OCI-LY1 (cell line): ENCODE data around the gene PDXDC1.
"Not testable (repeated sequence)": the region's sequence is repeated elsewhere in the genome, so short reads cannot be mapped to it uniquely, and the experiment has no call there.

Source experiments
- H2AFZ ChIP-seq: fragments of 200-600 bp; sonication (generic), shearing (Covaris generic); 2 replicates; pipeline ENCODE4 v1.6.0; 2014; ENCODE audit warnings: antibody characterized with exemption, mild to moderate bottlenecking, low read length
- H3F3A ChIP-seq: fragments of 200-600 bp; sonication (generic), shearing (Covaris generic); 2 replicates; pipeline ENCODE4 v1.6.0; 2014; ENCODE audit warnings: mild to moderate bottlenecking, antibody characterized with exemption, low read length, moderate library complexity; ENCODE audit not compliant: insufficient read depth
- H3K27ac ChIP-seq: fragments of 200-600 bp; sonication (generic); 2 replicates; pipeline ENCODE4 v1.5.1; 2014; ENCODE audit warnings: low read length, mixed run types, mild to moderate bottlenecking, low read depth; ENCODE audit not compliant: poor library complexity, severe bottlenecking
- H3K27me3 ChIP-seq: fragments of 200-600 bp; sonication (generic); 2 replicates; pipeline ENCODE4 v1.6.0; 2014; ENCODE audit warnings: antibody characterized with exemption, mild to moderate bottlenecking, low read length, moderate library complexity; ENCODE audit not compliant: insufficient read depth
- H3K36me3 ChIP-seq: fragments of 200-600 bp; sonication (generic); 2 replicates; pipeline ENCODE4 v1.6.1; 2014; ENCODE audit warnings: mild to moderate bottlenecking, antibody characterized with exemption, low read length, moderate library complexity, mixed read lengths; ENCODE audit not compliant: insufficient read depth
- H3K4me1 ChIP-seq: fragments of 200-600 bp; sonication (generic); 2 replicates; pipeline ENCODE4 v1.5.1; 2014; ENCODE audit warnings: mild to moderate bottlenecking, low read length, moderate library complexity; ENCODE audit not compliant: insufficient read depth, severe bottlenecking
- H3K4me2 ChIP-seq: fragments of 200-600 bp; sonication (generic), shearing (Covaris generic); 2 replicates; pipeline ENCODE4 v1.6.1; 2014; ENCODE audit warnings: low read length
- H3K4me3 ChIP-seq: fragments of 200-600 bp; sonication (generic); 2 replicates; pipeline ENCODE4 v1.5.1; 2014; ENCODE audit warnings: low read length, low read depth, mild to moderate bottlenecking, mixed read lengths; ENCODE audit not compliant: poor library complexity, severe bottlenecking
- H3K79me2 ChIP-seq: fragments of 200-600 bp; shearing (Covaris generic); 2 replicates; pipeline ENCODE4 v1.6.1; 2016; ENCODE audit warnings: mixed run types, low read length, mixed read lengths; ENCODE audit not compliant: insufficient read depth
- H3K9ac ChIP-seq: fragments of 200-600 bp; sonication (generic), shearing (Covaris generic); 2 replicates; pipeline ENCODE4 v1.6.1; 2014; ENCODE audit warnings: mild to moderate bottlenecking, low read length, mixed read lengths
- H3K9me2 ChIP-seq: fragments of 200-600 bp; sonication (generic), shearing (Covaris generic); 2 replicates; pipeline ENCODE4 v1.6.1; 2014; ENCODE audit warnings: low read depth, mild to moderate bottlenecking, low read length, mixed read lengths
- H3K9me3 ChIP-seq: fragments of 200-600 bp; shearing (Covaris generic); 2 replicates; pipeline ENCODE4 v1.6.1; 2014; ENCODE audit warnings: low read length, mixed read lengths
- H4K20me1 ChIP-seq: fragments of 200-600 bp; sonication (generic), shearing (Covaris generic); 2 replicates; pipeline ENCODE4 v1.6.0; 2016; ENCODE audit warnings: mild to moderate bottlenecking, low read length; ENCODE audit not compliant: insufficient read depth

Gene PDXDC1

DNA sequence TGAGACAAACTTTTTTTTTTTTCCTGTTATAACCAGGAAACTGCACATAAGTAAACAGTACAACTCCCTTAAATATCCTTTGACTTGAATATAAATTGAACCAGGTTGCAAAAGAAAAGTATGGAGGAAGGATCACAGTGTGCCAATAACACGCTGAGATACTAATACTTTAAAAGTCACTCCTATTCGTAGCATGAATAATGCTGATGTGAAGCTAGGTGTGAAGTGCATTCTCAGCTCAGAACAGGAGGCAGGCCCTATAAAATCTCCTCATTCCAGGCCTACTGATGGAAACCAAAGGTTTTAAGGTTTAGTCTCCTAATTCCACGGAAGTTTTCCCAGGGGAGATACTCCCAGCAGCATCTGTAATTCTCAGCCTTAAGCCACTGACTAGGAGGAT, 25.0 kb downstream of the PDXDC1 start:
- peaks cover 24% of the 10 kb centered on the region for H3K36me3 ChIP-seq
- H3K4me2 ChIP-seq, H3K9me2 ChIP-seq, H3K27ac ChIP-seq, H3K79me2 ChIP-seq, H3K9ac ChIP-seq, H2AFZ ChIP-seq, H3F3A ChIP-seq, H3K4me3 ChIP-seq, H3K27me3 ChIP-seq, H3K4me1 ChIP-seq, H3K9me3 ChIP-seq, H4K20me1 ChIP-seq: not testable (repeated sequence)

DNA sequence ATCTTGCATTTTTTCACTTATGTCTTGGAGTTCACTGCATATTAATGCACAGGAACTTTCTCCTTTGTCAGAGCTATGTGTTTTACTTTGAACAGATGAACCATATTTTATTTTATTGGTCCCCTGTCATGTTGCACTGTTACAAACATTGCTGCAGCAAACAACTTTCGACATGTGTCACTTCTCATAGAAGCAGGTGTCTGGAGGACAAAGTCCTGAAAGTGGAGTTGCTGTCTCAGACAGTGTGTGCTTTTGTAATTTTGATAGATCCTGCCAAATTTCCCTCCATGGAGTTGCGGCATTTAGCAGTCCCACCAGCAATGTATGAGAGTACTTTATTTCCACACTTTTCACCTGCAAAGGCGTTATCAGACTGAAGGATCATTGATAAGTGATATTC, 27.6 kb downstream of the PDXDC1 start:
- H3K4me2 ChIP-seq, H3K27me3 ChIP-seq: not testable (repeated sequence)

DNA sequence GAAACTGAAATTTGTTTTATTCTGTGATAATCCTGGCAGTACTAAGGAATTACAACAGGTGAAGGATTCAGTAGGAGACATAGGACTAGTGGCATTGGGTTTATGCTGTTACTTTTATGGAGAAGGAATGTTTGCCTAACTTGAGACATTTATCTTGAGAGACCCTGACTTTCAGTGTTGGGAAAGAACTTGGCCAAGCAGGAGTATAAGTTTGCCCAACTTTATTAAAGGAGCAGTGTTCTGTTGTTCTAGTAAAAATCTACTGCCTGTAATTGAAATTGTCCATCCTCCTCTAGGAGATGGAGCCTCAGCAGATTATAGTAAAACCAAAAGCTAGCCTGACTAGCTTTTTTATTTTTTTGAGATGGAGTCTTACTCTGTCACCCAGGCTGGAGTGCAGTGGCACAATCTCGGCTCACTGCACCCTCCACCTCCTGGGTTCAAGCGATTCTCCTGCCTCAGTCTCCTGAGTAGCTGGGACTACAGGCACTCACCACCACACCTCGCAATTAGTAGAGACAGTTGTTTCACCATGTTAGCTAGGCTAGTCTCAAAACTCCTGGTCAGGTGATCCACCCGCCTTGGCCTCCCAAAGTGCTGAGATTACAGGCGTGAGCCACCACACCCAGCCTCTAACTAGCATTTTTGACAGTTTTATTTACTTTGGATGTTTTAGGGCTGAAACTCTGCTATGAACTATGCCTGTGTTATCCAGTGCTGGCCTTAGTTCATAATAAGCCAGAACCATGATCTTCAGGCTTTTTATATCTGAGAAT, 30.7 kb downstream of the PDXDC1 start:
- H3K27ac ChIP-seq, H3K9me3 ChIP-seq: not testable (repeated sequence)

More for the DNA sequence above, 27.6 kb downstream of the PDXDC1 start:
- peaks cover 33% of the 10 kb centered on the region for H3K36me3 ChIP-seq
- not testable (repeated sequence) for H3K79me2 ChIP-seq, H3F3A ChIP-seq, H3K4me1 ChIP-seq, H3K4me3 ChIP-seq, H2AFZ ChIP-seq, H3K27ac ChIP-seq, H3K9me2 ChIP-seq, H3K9me3 ChIP-seq, H3K9ac ChIP-seq, H4K20me1 ChIP-seq

DNA sequence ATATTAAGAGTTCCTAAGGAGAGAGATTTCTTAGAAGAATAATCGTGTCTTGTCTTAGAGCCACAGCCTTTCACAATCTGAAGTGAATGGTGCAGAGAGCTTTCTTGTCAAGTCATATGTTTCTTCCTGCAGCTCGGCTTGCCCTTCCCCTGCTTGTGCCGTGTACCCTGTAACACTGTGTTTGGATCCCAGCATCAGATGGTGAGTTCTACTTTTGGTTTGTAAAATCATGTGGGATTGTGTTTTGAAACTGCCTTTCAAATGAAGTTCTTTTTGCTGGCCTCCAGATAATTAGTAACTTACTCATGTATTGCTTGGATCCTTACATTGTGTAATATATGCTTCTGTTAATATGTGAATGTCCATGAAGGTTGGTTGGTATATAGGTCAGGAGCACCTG, 33.8 kb downstream of the PDXDC1 start:
- H4K20me1 ChIP-seq, H3K27ac ChIP-seq: not testable (repeated sequence)

More for the DNA sequence above, 30.7 kb downstream of the PDXDC1 start:
- not testable (repeated sequence) for H2AFZ ChIP-seq, H3K9ac ChIP-seq, H3K4me2 ChIP-seq, H3F3A ChIP-seq, H3K79me2 ChIP-seq, H3K9me2 ChIP-seq, H4K20me1 ChIP-seq, H3K27me3 ChIP-seq, H3K4me3 ChIP-seq
- Histone ChIP-seq H3K4me1 (peaks cover 11% of the 10 kb centered on the region), H3K36me3 (peaks cover 30% of the 10 kb centered on the region)

DNA sequence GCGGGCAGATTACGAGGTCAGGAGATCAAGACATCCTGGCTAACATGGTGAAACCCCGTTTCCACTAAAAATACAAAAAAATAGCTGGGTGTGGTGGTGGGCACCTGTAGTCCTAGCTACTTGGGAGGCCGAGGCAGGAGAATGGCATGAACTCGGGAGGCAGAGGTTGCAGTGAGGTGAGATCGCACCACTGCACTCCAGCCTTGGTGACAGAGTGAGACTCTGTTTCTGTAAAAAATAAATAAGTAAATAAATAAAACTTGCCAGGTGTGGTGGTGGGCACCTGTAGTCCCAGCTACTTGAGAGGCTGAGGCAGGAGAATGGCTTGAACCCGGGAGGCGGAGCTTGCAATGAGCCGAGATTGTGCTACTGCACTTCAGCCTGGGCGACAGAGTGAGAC, 38.1 kb downstream of the PDXDC1 start:
- H3K4me2 ChIP-seq, H3K9me3 ChIP-seq, H3F3A ChIP-seq, H3K4me1 ChIP-seq, H4K20me1 ChIP-seq, H3K9me2 ChIP-seq, H3K27ac ChIP-seq, H3K79me2 ChIP-seq, H3K27me3 ChIP-seq, H3K9ac ChIP-seq, H3K4me3 ChIP-seq, H2AFZ ChIP-seq: not testable (repeated sequence)
- H3K36me3 ChIP-seq = peaks cover 36% of the 10 kb centered on the region

More for the DNA sequence above, 33.8 kb downstream of the PDXDC1 start:
- H3K9me2 ChIP-seq, H3K4me2 ChIP-seq, H3K27me3 ChIP-seq, H3K4me3 ChIP-seq, H3K9ac ChIP-seq, H3K9me3 ChIP-seq, H2AFZ ChIP-seq, H3K79me2 ChIP-seq, H3F3A ChIP-seq: not testable (repeated sequence)
- Histone ChIP-seq H3K36me3 (peaks cover 37% of the 10 kb centered on the region), H3K4me1 (peaks cover 11% of the 10 kb centered on the region)

DNA sequence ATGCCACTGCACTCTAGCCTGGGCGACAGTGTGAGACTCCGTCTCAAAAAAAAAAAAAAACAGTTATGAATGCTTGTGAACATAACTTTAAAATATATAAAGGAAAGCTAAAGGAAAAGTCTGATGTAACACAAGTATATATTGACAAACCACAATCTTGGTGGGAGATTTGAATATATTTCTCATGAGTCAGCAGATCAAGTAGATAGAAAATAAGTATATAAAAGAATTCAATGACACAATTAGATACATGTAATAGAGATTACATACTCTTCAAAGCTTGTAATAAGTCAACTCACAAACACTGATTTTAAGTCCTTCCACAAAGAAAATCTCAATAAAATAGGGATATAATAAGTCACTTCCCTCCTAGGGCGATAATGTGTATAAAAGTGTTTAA, 40.8 kb downstream of the PDXDC1 start:
- not testable (repeated sequence) for H4K20me1 ChIP-seq, H3K27me3 ChIP-seq, H3F3A ChIP-seq, H3K9ac ChIP-seq, H3K4me1 ChIP-seq, H3K79me2 ChIP-seq, H3K9me2 ChIP-seq, H3K9me3 ChIP-seq, H3K27ac ChIP-seq, H3K4me3 ChIP-seq, H2AFZ ChIP-seq, H3K4me2 ChIP-seq
- peaks cover 32% of the 10 kb centered on the region for H3K36me3 ChIP-seq

DNA sequence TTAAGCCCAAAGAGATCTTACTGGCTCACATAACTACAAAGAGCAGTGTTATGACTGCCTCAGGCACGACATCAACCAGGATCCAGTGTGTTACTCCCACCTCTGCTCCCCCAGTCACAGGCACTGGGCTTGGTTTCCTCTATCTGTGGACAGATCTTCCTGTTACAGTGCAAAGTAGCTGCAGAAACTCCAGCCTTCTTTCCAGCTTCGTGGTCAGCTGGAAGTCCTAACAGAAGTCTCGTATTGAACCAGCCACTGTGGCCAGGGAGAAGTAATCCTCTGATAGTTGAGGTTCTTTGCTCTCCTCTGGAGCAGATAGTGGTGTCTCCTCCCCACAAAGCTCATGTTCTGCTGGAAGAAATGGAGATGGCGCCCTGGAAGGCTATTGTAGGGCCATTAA, 41.5 kb downstream of the PDXDC1 start:
- Histone ChIP-seq H3K36me3 (peaks cover 26% of the 10 kb centered on the region; the same call in 1 of the 2 replicates), H3K27ac (peak overlapping the region; percentile 10)
- not testable (repeated sequence) for H3K9me3 ChIP-seq, H2AFZ ChIP-seq, H3K4me3 ChIP-seq, H3F3A ChIP-seq, H3K27me3 ChIP-seq, H4K20me1 ChIP-seq, H3K79me2 ChIP-seq, H3K4me1 ChIP-seq, H3K4me2 ChIP-seq, H3K9ac ChIP-seq, H3K9me2 ChIP-seq
